ENCODE results near the gene IRX4. TPM values are rescaled to one million over a fixed set of nuclear protein-coding genes. Genes with fewer than 3 reads are reported as not detected.

The IRX4 gene
- total and polyA plus RNA-seq, 2 donors (not counting 3 experiments of a cell fraction or from before 2014, with no cell fraction given) = not detected

GRCh38 chr5:1915316-1915715, 32.6 kb upstream of the IRX4 start:
- dilution Hi-C loops (cut with MboI; ENCODE audit: extremely low pct_ligation_motif_present, low sequenced_read_pairs) = no loop called here
- H3K9ac ChIP-seq (replicated peaks; ENCODE audit: extremely low read depth, insufficient read depth, low read length) = no peak overlapping the region

More at GRCh38 chr5:1915316-1915715, 32.6 kb upstream of the IRX4 start:
- intact Hi-C loops (cut with micrococcal nuclease) = no loop called here
- DNase-seq (ENCODE audit: low read depth, low spot score) (no peak), FAIRE-seq (no peak)
- Histone ChIP-seq H3K27ac (ENCODE audit: insufficient read depth, low read depth, low read length) (no peak overlapping the region), H3K27me3 (ENCODE audit: control insufficient read depth in 2 of 2, insufficient read depth in 2 of 2, low read length in 2 of 2) (no peaks in the 10 kb centered on the region), H3K36me3 (ENCODE audit: control insufficient read depth in 2 of 2, extremely low read depth in 1 of 2, insufficient read depth in 2 of 2, low read length in 2 of 2) (no peaks in the 10 kb centered on the region), H3K9me1 (replicated peaks; ENCODE audit: control insufficient read depth, extremely low read depth, insufficient read depth, low read length) (no peaks in the 10 kb centered on the region), H3K4me3 (replicated peaks in 1 of 3; ENCODE audit: insufficient read depth in 1 of 3, low read depth in 1 of 3, low read length in 3 of 3) (no peak overlapping the region), H3K4me1 (ENCODE audit: control insufficient read depth, extremely low read depth, insufficient read depth, low read length) (no peaks in the 10 kb centered on the region), H3K9me3 (replicated peaks; ENCODE audit: control insufficient read depth, insufficient read depth, low read length) (no peaks in the 10 kb centered on the region), H3K4me2 (ENCODE audit: insufficient read depth, low read length) (no peak overlapping the region), H4K20me1 (replicated peaks; ENCODE audit: control insufficient read depth, extremely low read depth, insufficient read depth, low read length) (no peaks in the 10 kb centered on the region), H3K79me2 (ENCODE audit: control insufficient read depth, insufficient read depth, low read length) (no peaks in the 10 kb centered on the region), H2AFZ (ENCODE audit: low read depth, low read length) (no peak overlapping the region)
- POLR2A ChIA-PET = no interaction called here
- BruUV-seq (replicated peaks) = no TSS peak
- CTCF ChIA-PET = no interaction called here
- TF ChIP-seq FOS (IDR thresholded peaks at IDR 0.05; ENCODE audit: borderline replicate concordance, insufficient read depth, low read length) (no peak), CTCF (IDR thresholded peaks at IDR 0.05; ENCODE audit: extremely low read depth in 1 of 2, insufficient read depth in 1 of 2, low read depth in 1 of 2, low read length in 2 of 2) (no peak), POLR2A (IDR thresholded peaks at IDR 0.05; ENCODE audit: low read depth, low read length) (no peak), EZH2 (IDR thresholded peaks at IDR 0.05; ENCODE audit: borderline replicate concordance, low read depth, low read length, severe bottlenecking) (no peak), MAX (IDR thresholded peaks at IDR 0.05; ENCODE audit: insufficient read depth, insufficient read length) (no peak), POLR2AphosphoS5 (IDR thresholded peaks at IDR 0.05; ENCODE audit: insufficient read depth, low read depth, low read length) (no peak), MYC (IDR thresholded peaks at IDR 0.05; ENCODE audit: low read depth, low read length) (no peak), GATA2 (IDR thresholded peaks at IDR 0.05; ENCODE audit: insufficient read depth, insufficient read length, low read depth, low read length) (no peak), JUN (IDR thresholded peaks at IDR 0.05; ENCODE audit: borderline replicate concordance, insufficient read depth, insufficient read length, low read depth) (no peak)
